Measurements from ENCODE around the gene STN1.

DNA sequence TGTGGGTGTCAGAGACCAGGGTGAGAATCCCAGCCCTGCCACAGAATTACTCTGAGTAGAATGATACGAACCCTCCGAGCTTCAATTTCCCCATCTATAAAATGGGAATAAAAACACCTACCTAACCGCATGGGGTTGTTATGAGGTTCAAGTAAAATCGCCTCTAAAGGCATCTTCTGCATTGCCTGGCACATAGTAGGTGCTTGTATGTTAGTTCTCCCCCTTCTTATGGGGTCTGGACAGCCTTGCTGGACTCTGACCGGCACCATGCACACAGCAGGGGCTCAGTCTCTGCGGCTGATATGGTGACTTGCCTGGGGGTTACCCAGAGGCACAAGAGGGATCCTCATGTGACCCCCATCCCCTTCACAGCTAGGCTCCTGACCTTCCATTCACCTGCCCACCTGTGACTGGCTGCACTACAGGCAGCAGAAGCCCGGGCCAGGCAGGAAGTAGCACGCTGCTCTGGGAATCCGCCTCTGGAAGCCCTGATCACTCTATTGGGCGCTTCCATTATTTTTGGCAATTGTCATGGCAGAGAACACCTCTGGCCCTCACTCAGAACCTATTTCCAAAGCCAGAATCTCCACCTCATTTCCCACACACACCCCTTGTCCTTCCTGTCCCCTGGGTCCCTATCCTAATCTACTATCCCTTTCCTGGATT is 68.6 kb downstream of the STN1 start:
- no peak for TF ChIP-seq EZH2 (IDR thresholded peaks at IDR 0.05; ENCODE audit: insufficient read depth, low read length)
- TF ChIP-seq, protein P1, sequence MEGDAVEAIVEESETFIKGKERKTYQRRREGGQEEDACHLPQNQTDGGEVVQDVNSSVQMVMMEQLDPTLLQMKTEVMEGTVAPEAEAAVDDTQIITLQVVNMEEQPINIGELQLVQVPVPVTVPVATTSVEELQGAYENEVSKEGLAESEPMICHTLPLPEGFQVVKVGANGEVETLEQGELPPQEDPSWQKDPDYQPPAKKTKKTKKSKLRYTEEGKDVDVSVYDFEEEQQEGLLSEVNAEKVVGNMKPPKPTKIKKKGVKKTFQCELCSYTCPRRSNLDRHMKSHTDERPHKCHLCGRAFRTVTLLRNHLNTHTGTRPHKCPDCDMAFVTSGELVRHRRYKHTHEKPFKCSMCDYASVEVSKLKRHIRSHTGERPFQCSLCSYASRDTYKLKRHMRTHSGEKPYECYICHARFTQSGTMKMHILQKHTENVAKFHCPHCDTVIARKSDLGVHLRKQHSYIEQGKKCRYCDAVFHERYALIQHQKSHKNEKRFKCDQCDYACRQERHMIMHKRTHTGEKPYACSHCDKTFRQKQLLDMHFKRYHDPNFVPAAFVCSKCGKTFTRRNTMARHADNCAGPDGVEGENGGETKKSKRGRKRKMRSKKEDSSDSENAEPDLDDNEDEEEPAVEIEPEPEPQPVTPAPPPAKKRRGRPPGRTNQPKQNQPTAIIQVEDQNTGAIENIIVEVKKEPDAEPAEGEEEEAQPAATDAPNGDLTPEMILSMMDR (IDR thresholded peaks at IDR 0.05; ENCODE audit: insufficient read depth, low read depth, low read length) = no peak

All from astrocyte (in vitro differentiated cells and primary cell).